GM12865 (cell line): ENCODE data around the gene EIF4E3.

Source experiments
- DNase-seq: peaks from one replicate; pipeline ENCODE4 v3.0.0; 2010; ENCODE audit warnings: low read depth
- H3K4me3 ChIP-seq: 2 replicates; pipeline ENCODE4 v1.5.1; 2011; ENCODE audit warnings: mild to moderate bottlenecking, low read depth, low read length, control low read depth
- TF ChIP-seq, protein P1 (sequence below): IDR thresholded peaks from 2 replicates; pipeline ENCODE4 v1.5.1; 2011; ENCODE audit warnings: low read length, control low read depth, low read depth, inconsistent platforms; ENCODE audit not compliant: insufficient read depth; ENCODE audit errors: missing control alignments

Gene EIF4E3

DNA sequence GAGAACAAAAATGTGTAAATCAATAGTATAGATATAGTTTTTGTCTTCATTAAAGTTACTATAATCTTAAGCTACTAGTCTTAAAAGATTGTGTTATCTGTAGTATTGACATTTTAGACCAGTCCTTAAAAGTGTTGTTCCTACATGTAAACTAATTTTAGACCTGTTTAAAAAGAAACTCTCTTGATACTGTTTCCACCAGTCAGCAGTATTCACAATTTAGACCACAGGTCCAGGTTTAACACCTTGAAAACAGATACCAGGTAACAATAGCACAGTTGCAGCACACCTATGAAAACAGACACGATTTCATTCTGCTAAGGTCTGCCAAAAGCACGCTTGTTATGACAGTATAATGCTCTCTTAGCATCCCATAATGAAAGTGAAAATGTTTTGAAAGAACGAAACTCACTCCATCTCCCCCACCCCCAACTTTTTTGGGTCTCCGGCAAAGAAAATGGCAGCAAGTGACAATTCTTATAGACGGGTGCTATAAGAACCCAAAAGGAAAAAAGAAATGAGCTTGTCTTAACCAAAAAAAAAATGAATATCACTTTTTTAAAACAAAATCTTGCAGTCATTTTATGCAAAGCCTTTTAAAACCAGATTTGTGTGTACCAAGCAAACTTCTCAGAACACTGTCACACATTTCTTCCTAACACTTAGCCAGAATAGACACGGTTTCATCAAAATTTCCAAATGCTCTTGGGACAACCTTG, 1.6 kb downstream of the EIF4E3 start:
- TF ChIP-seq, protein P1, sequence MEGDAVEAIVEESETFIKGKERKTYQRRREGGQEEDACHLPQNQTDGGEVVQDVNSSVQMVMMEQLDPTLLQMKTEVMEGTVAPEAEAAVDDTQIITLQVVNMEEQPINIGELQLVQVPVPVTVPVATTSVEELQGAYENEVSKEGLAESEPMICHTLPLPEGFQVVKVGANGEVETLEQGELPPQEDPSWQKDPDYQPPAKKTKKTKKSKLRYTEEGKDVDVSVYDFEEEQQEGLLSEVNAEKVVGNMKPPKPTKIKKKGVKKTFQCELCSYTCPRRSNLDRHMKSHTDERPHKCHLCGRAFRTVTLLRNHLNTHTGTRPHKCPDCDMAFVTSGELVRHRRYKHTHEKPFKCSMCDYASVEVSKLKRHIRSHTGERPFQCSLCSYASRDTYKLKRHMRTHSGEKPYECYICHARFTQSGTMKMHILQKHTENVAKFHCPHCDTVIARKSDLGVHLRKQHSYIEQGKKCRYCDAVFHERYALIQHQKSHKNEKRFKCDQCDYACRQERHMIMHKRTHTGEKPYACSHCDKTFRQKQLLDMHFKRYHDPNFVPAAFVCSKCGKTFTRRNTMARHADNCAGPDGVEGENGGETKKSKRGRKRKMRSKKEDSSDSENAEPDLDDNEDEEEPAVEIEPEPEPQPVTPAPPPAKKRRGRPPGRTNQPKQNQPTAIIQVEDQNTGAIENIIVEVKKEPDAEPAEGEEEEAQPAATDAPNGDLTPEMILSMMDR = no peak
- peak; percentile 21 for DNase-seq
- no peak overlapping the region for H3K4me3 ChIP-seq

DNA sequence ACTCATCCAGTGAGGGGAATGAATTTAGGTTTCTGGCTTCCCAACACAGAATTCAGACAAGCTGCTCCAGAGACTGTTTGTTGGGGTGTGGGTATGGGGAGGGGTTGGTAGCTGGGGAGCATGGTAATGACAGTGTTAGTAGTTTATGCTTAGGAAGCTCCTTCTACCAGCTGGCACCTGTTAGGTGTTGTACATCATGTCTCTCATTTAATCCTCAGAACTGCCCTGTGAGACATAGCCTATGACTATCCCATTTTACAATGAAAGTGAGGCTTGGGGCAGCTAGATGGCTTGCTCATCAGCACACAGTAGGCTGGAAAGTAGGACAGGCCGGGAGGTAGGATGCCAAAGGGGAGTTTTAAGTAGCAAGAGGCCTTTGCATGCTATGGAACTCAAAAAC, 2.5 kb downstream of the EIF4E3 start:
- no peak overlapping the region for H3K4me3 ChIP-seq
- TF ChIP-seq, protein P1 = no peak
- DNase-seq = no peak

- no peak overlapping the region for H3K4me3 ChIP-seq
- no peak for DNase-seq
- TF ChIP-seq, protein P1 = no peak
Measured at GRCh38 chr3:71721651-71722157, 3.5 kb downstream of the EIF4E3 start.

DNA sequence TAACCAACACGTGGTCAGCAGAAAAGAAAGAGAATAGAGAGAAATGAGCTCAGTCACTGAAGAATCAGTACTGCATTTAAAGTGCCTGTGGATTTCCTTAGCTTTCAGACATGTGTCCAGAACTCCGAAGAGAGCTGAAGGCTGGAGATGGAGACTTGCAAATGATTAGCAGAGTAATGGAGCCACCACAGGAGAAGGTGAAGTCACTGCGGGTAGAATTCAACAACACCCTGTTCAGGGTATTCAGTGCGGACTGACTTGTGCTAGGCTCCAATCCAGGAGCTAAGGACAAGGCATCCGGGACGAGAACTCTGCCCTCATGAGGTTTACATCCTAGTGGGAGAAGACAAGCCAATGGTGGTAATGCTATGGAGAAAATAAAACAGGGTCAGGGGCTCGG, 4.2 kb downstream of the EIF4E3 start:
- DNase-seq = no peak
- TF ChIP-seq, protein P1 = no peak
- no peak overlapping the region for H3K4me3 ChIP-seq

DNA sequence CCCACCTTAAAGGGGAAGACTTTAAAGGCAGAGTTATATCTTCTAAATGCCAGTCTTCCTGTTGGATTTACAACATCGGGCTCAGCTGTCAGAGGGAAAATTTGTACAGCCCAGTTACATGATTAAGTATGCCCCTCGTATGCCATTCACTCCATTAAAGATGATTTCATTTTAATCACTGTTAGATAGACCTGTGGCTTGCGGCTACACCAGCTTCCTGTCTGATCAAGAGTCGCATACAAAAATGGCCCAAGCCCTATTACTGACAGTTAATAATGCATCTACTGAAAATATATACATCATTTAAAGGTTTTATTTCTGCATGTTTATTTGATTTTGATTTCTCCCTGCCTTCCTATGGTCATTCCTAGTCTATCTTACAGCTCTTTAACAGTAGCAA, 7.1 kb downstream of the EIF4E3 start:
- H3K4me3 ChIP-seq = no peak overlapping the region
- TF ChIP-seq, protein P1 = no peak
- no peak for DNase-seq

GRCh38 chr3:71714595-71714994, 10.6 kb downstream of the EIF4E3 start:
- TF ChIP-seq, protein P1 = no peak
- no peak overlapping the region for H3K4me3 ChIP-seq
- DNase-seq = no peak

GRCh38 chr3:71713041-71713440, 12.2 kb downstream of the EIF4E3 start:
- no peak for DNase-seq
- TF ChIP-seq, protein P1 = no peak
- no peak overlapping the region for H3K4me3 ChIP-seq
